Measurements from ENCODE around the gene HDAC9. TPM values are rescaled to one million over a fixed set of nuclear protein-coding genes. Genes with fewer than 3 reads are reported as not detected.

Gene HDAC9
- total and polyA plus RNA-seq, 12 donors, result 2.6 to 23.1 (median 7.5) TPM

GRCh38 chr7:18890885-18891621, 395.5 kb downstream of the HDAC9 start:
- intact Hi-C loops (cut with DNase I), result no loop called here
- TF ChIP-seq, protein P1, sequence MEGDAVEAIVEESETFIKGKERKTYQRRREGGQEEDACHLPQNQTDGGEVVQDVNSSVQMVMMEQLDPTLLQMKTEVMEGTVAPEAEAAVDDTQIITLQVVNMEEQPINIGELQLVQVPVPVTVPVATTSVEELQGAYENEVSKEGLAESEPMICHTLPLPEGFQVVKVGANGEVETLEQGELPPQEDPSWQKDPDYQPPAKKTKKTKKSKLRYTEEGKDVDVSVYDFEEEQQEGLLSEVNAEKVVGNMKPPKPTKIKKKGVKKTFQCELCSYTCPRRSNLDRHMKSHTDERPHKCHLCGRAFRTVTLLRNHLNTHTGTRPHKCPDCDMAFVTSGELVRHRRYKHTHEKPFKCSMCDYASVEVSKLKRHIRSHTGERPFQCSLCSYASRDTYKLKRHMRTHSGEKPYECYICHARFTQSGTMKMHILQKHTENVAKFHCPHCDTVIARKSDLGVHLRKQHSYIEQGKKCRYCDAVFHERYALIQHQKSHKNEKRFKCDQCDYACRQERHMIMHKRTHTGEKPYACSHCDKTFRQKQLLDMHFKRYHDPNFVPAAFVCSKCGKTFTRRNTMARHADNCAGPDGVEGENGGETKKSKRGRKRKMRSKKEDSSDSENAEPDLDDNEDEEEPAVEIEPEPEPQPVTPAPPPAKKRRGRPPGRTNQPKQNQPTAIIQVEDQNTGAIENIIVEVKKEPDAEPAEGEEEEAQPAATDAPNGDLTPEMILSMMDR (IDR thresholded peaks at IDR 0.05), result no peak
- Histone ChIP-seq H3K36me3 (replicated peaks in 1 of 2) (no peaks in the 10 kb centered on the region), H3K4me1 (replicated peaks in 1 of 2) (no peaks in the 10 kb centered on the region), H3K27ac (no peak overlapping the region), H3K4me3 (no peak overlapping the region), H3K27me3 (no peaks in the 10 kb centered on the region), H3K9me3 (replicated peaks in 1 of 3) (no peaks in the 10 kb centered on the region)
- no peak for DNase-seq
- WGBS, 4 donors, result 65 to 77% (median 71%) methylated on average over 4 of the region's 4 CpGs

- Histone ChIP-seq H3K27ac (no peak overlapping the region), H3K27me3 (no peaks in the 10 kb centered on the region), H3K36me3 (replicated peaks in 1 of 2) (no peaks in the 10 kb centered on the region), H3K9me3 (replicated peaks in 1 of 3) (no peaks in the 10 kb centered on the region), H3K4me1 (replicated peaks in 1 of 2) (no peaks in the 10 kb centered on the region), H3K4me3 (no peak overlapping the region)
- intact Hi-C loops (cut with DNase I), result no loop called here
- no peak for DNase-seq
- no peak for TF ChIP-seq POLR2A (IDR thresholded peaks at IDR 0.05)
- TF ChIP-seq, protein P1 (IDR thresholded peaks at IDR 0.05), result no peak
- 82 to 88% (median 85%) methylated on average over 3 of the region's 3 CpGs for WGBS, 4 donors
Measured at GRCh38 chr7:18893156-18893555, 397.6 kb downstream of the HDAC9 start.

DNA sequence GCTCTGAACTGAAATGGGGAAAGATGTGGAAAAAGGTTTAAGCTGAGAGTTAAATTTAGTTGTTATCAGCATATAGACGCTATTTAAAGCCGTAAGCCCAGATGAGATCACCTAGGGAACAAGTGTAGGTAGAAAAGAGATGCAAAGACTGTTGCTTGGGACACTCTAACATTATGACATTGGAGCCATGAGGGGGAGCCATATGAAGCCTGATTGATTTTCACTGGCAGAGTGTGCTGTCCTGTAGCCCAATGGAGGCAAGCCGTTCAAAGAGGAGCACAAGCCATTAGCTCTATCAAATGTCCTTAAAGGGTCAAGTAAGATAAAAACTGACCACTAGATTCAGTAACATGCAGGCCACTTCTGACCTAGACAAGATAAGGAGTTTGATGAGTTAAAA, 398.6 kb downstream of the HDAC9 start:
- 84 to 92% (median 89%) methylated on average over 3 of the region's 3 CpGs for WGBS, 4 donors
- intact Hi-C loops (cut with DNase I), result no loop called here
- H3K4me3 ChIP-seq, result no peak overlapping the region

GRCh38 chr7:18895456-18895855, 399.9 kb downstream of the HDAC9 start:
- Histone ChIP-seq H3K4me3 (no peak overlapping the region), H3K27ac (no peak overlapping the region), H3K9me3 (replicated peaks in 1 of 3) (no peaks in the 10 kb centered on the region), H3K36me3 (replicated peaks in 1 of 2) (no peaks in the 10 kb centered on the region), H3K27me3 (no peaks in the 10 kb centered on the region), H3K4me1 (replicated peaks in 1 of 2) (no peaks in the 10 kb centered on the region)
- TF ChIP-seq POLR2A (IDR thresholded peaks at IDR 0.05), result no peak
- TF ChIP-seq, protein P1 (IDR thresholded peaks at IDR 0.05), result no peak
- no peak for DNase-seq
- intact Hi-C loops (cut with DNase I), result no loop called here
- WGBS, 4 donors, result 63 to 69% (median 67%) methylated on average over 3 of the region's 3 CpGs

More for the DNA sequence above, 398.6 kb downstream of the HDAC9 start:
- no peak overlapping the region for H3K27ac ChIP-seq
- DNase-seq, result no peak
- no peaks in the 10 kb centered on the region for H3K9me3 ChIP-seq (replicated peaks in 1 of 3)
- no peaks in the 10 kb centered on the region for H3K36me3 ChIP-seq (replicated peaks in 1 of 2)
- TF ChIP-seq POLR2A (IDR thresholded peaks at IDR 0.05), result no peak
- TF ChIP-seq, protein P1 (IDR thresholded peaks at IDR 0.05), result no peak
- H3K27me3 ChIP-seq, result no peaks in the 10 kb centered on the region
- H3K4me1 ChIP-seq (replicated peaks in 1 of 2), result no peaks in the 10 kb centered on the region

Data from adrenal gland (tissue), 12 donors.